Epithelial cell of esophagus (primary cell): ENCODE measurements around the gene CCNF.
"Not testable (repeated sequence)": the region's sequence is repeated elsewhere in the genome, so short reads cannot be mapped to it uniquely, and the experiment has no call there.

Source experiments
- DNase-seq: peaks from one replicate; pipeline ENCODE4 v3.0.0; 2010; ENCODE audit warnings: low read depth
- H3K4me3 ChIP-seq: 2 replicates; pipeline ENCODE4 v1.5.1; 2011; ENCODE audit warnings: mild to moderate bottlenecking, low read length, control low read depth
- CTCF ChIP-seq: IDR thresholded peaks from 2 replicates; pipeline ENCODE4 v1.5.1; 2011; ENCODE audit warnings: low read depth, mild to moderate bottlenecking, low read length, control low read depth, inconsistent platforms; ENCODE audit not compliant: insufficient read depth; ENCODE audit errors: missing control alignments

The CCNF gene

GRCh38 chr16:2437032-2437790 lies 8.0 kb downstream of the CCNF start:
- H3K4me3 ChIP-seq = no peak overlapping the region
- no peak for TF ChIP-seq CTCF
- DNase-seq = no peak

GRCh38 chr16:2438121-2438520 lies 8.9 kb downstream of the CCNF start:
- H3K4me3 ChIP-seq = no peak overlapping the region
- DNase-seq = no peak
- TF ChIP-seq CTCF = no peak

GRCh38 chr16:2439598-2439997 lies 10.4 kb downstream of the CCNF start:
- no peak overlapping the region for H3K4me3 ChIP-seq
- TF ChIP-seq CTCF = no peak
- DNase-seq = no peak

GRCh38 chr16:2441143-2441804 lies 12.0 kb downstream of the CCNF start:
- DNase-seq, H3K4me3 ChIP-seq: not testable (repeated sequence)

- no peak for TF ChIP-seq CTCF
- DNase-seq = no peak
- no peak overlapping the region for H3K4me3 ChIP-seq
Observed at GRCh38 chr16:2443555-2443954, 14.3 kb downstream of the CCNF start.

- peak; percentile 70 for DNase-seq
- TF ChIP-seq CTCF = no peak
- no peak overlapping the region for H3K4me3 ChIP-seq
Observed at GRCh38 chr16:2447920-2448583, 18.8 kb downstream of the CCNF start.

- no peak for TF ChIP-seq CTCF
- H3K4me3 ChIP-seq = no peak overlapping the region
Observed at GRCh38 chr16:2449118-2449517, 19.9 kb downstream of the CCNF start.

More at GRCh38 chr16:2449118-2449517, 19.9 kb downstream of the CCNF start:
- no peak for DNase-seq
